ENCODE data around the gene ODF2L. TPM values are rescaled to one million over a fixed set of nuclear protein-coding genes. Genes with fewer than 3 reads are reported as not detected.

Gene ODF2L
- total and polyA plus RNA-seq, 2 experiments from 2014 or later: 32.4 to 58.9 TPM

DNA sequence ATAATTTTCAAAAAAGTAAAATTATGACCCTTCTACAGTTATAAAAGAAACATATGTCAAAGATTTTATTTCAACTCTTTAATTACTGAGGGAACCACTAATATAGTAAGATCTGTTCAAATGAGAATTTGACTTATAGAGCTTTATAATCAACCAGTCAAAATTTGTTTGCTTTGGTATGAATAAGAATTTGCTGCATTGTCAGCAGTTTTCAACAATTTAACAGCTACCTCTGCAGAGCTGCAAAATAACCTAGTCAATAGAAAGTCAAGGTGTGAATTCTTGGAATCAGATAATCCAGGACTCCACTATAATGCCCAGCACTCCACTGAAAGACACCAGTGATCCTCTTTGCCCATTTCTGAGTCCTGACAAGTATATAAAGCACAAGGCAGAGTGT, 78.2 kb downstream of the ODF2L start:
- H3K27me3 ChIP-seq: no peaks in the 10 kb centered on the region
- H3K4me1 ChIP-seq (ENCODE audit: insufficient read depth): no peaks in the 10 kb centered on the region
- H4K20me1 ChIP-seq (ENCODE audit: insufficient read depth, poor library complexity, severe bottlenecking): no peaks in the 10 kb centered on the region
- no peaks in the 10 kb centered on the region for H3K9me3 ChIP-seq (ENCODE audit: low read depth)
- no peaks in the 10 kb centered on the region for H3K9me2 ChIP-seq (replicated peaks; ENCODE audit: insufficient read depth)
- no peak overlapping the region for H3K27ac ChIP-seq
- no peak for TF ChIP-seq EZH2 (IDR thresholded peaks at IDR 0.05; ENCODE audit: borderline replicate concordance)
- TF ChIP-seq EZH2phosphoT487 (IDR thresholded peaks at IDR 0.05; ENCODE audit: low read depth, severe bottlenecking, unreplicated experiment): no peak
- TF ChIP-seq, protein P1, sequence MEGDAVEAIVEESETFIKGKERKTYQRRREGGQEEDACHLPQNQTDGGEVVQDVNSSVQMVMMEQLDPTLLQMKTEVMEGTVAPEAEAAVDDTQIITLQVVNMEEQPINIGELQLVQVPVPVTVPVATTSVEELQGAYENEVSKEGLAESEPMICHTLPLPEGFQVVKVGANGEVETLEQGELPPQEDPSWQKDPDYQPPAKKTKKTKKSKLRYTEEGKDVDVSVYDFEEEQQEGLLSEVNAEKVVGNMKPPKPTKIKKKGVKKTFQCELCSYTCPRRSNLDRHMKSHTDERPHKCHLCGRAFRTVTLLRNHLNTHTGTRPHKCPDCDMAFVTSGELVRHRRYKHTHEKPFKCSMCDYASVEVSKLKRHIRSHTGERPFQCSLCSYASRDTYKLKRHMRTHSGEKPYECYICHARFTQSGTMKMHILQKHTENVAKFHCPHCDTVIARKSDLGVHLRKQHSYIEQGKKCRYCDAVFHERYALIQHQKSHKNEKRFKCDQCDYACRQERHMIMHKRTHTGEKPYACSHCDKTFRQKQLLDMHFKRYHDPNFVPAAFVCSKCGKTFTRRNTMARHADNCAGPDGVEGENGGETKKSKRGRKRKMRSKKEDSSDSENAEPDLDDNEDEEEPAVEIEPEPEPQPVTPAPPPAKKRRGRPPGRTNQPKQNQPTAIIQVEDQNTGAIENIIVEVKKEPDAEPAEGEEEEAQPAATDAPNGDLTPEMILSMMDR (IDR thresholded peaks at IDR 0.05; ENCODE audit: poor library complexity): no peak
- H3K79me2 ChIP-seq: no peaks in the 10 kb centered on the region
- no peak overlapping the region for H2AFZ ChIP-seq
- no peaks in the 10 kb centered on the region for H3K36me3 ChIP-seq (replicated peaks; ENCODE audit: insufficient read depth, low read depth)
- no peak overlapping the region for H3K4me3 ChIP-seq
- no peak for DNase-seq (ENCODE audit: low spot score)
- H3K4me2 ChIP-seq: no peak overlapping the region

DNA sequence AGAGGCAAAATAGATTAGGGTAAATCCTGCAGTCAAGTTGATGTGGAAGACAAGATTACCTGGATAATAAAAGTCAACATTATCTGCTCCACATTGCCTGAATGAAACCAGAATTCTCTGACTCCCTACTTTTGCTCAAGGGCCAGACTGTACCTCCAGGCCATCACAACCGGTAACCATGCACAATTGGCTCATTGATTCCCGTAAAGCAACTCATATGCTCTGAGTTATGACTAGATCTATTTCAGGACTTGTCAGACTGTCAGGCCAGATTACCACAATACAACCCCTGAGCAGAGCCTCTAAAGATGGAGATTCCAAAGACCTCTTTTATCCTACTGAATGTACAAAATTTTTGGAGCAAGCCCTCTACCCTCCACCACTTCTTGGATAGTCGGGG, 90.4 kb downstream of the ODF2L start:
- H4K20me1 ChIP-seq (ENCODE audit: insufficient read depth, poor library complexity, severe bottlenecking): no peaks in the 10 kb centered on the region
- no peak for TF ChIP-seq EZH2 (IDR thresholded peaks at IDR 0.05; ENCODE audit: borderline replicate concordance)
- TF ChIP-seq, protein P1 (IDR thresholded peaks at IDR 0.05; ENCODE audit: poor library complexity): no peak
- no peak for TF ChIP-seq EZH2phosphoT487 (IDR thresholded peaks at IDR 0.05; ENCODE audit: low read depth, severe bottlenecking, unreplicated experiment)
- 92% methylated on average over 3 of the region's 3 CpGs for WGBS (ENCODE audit: low lambda C conversion rate, missing lambda C conversion rate)
- no peak for DNase-seq (ENCODE audit: low spot score)
- H3K36me3 ChIP-seq (replicated peaks; ENCODE audit: insufficient read depth, low read depth): no peaks in the 10 kb centered on the region
- H3K79me2 ChIP-seq: no peaks in the 10 kb centered on the region
- H3K9me3 ChIP-seq (ENCODE audit: low read depth): no peaks in the 10 kb centered on the region
- no peaks in the 10 kb centered on the region for H3K27me3 ChIP-seq
- H3K9me2 ChIP-seq (replicated peaks; ENCODE audit: insufficient read depth): no peaks in the 10 kb centered on the region
- no peak overlapping the region for H3K4me2 ChIP-seq
- no peak overlapping the region for H3K4me3 ChIP-seq
- H2AFZ ChIP-seq: no peak overlapping the region
- no peaks in the 10 kb centered on the region for H3K4me1 ChIP-seq (ENCODE audit: insufficient read depth)
- no peak overlapping the region for H3K27ac ChIP-seq

DNA sequence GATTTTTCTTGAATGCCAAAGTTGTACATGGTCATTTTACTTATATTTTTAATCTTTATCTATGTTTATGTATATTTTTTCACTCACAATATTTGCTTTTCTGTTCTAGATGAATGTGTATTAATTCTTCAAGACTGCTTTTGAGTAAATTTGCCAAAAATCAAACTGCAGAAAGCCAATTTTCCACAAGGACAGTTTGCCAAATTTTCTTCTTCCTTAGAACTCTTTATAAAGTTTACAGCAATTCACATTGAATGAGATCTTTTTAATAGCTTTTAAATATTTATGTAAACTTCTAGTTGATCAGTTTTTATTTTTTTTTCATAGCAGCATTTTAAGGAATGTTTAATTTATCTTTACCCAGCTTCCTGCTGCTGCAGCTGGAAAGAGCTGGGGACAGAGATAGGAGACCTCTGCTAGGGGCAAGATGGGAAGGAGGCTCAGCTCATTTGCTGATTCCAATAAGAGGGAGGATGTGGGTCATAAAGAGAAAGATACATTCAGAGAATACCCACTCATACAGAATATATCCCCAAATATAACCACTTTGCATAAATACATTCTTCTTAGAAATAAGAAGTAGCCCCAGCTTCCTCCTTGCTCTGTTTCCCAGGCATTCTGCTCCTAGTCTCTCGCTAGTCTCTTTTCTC, 93.0 kb downstream of the ODF2L start:
- H4K20me1 ChIP-seq (ENCODE audit: insufficient read depth, poor library complexity, severe bottlenecking): no peaks in the 10 kb centered on the region
- no peak overlapping the region for H3K27ac ChIP-seq
- H3K4me2 ChIP-seq: no peak overlapping the region
- no peaks in the 10 kb centered on the region for H3K36me3 ChIP-seq (replicated peaks; ENCODE audit: insufficient read depth, low read depth)
- H3K4me3 ChIP-seq: no peak overlapping the region
- no peak overlapping the region for H2AFZ ChIP-seq
- H3K9me3 ChIP-seq (ENCODE audit: low read depth): no peaks in the 10 kb centered on the region
- TF ChIP-seq EZH2 (IDR thresholded peaks at IDR 0.05; ENCODE audit: borderline replicate concordance): no peak
- TF ChIP-seq EZH2phosphoT487 (IDR thresholded peaks at IDR 0.05; ENCODE audit: low read depth, severe bottlenecking, unreplicated experiment): no peak
- TF ChIP-seq, protein P1 (IDR thresholded peaks at IDR 0.05; ENCODE audit: poor library complexity): no peak
- DNase-seq (ENCODE audit: low spot score): no peak
- 94% methylated on average over 1 of the region's 1 CpG for WGBS (ENCODE audit: low lambda C conversion rate, missing lambda C conversion rate)
- no peaks in the 10 kb centered on the region for H3K27me3 ChIP-seq
- H3K79me2 ChIP-seq: no peaks in the 10 kb centered on the region
- no peaks in the 10 kb centered on the region for H3K4me1 ChIP-seq (ENCODE audit: insufficient read depth)
- H3K9me2 ChIP-seq (replicated peaks; ENCODE audit: insufficient read depth): no peaks in the 10 kb centered on the region

Small RNAs within 50 kb of the gene (microRNA-seq; reads per million reads assigned to microRNA genes)
- gene MIR7856: not detected

Small RNAs within 50 kb of the gene (small RNA-seq; reads per million reads assigned to genes)
- gene MIR7856: not detected

Other genes with a start within 250 kb of the ODF2L start
- gene COL24A1, start 239.6 kb downstream of the ODF2L start, total RNA-seq: 2.7 and 3.3 TPM in 2 replicates
- 2.4 and 3.2 TPM in 2 replicates for gene COL24A1, start 239.6 kb downstream of the ODF2L start, polyA plus RNA-seq
- 0.08 TPM in 1 of 2 replicates, not detected in the other for gene CLCA2, start 27.8 kb upstream of the ODF2L start, total RNA-seq
- 0.34 and 0.41 TPM in 2 replicates for gene CLCA2, start 27.8 kb upstream of the ODF2L start, polyA plus RNA-seq
- gene CLCA1, start 72.6 kb upstream of the ODF2L start, total RNA-seq: 39.1 and 42.9 TPM in 2 replicates
- gene CLCA1, start 72.6 kb upstream of the ODF2L start, polyA plus RNA-seq: 2.0 and 3.5 TPM in 2 replicates
- gene CLCA4, start 150.8 kb upstream of the ODF2L start, total RNA-seq: 0.07 TPM in 1 of 2 replicates, not detected in the other
- 0.22 TPM in 1 of 2 replicates, not detected in the other for gene CLCA4, start 150.8 kb upstream of the ODF2L start, polyA plus RNA-seq